Fibroblast of the aortic adventitia (primary cell): ENCODE data around the gene TEAD1. TPM values are rescaled to one million over a fixed set of nuclear protein-coding genes. Genes with fewer than 3 reads are reported as not detected.

Experiments
- DNase-seq: peaks from one replicate; pipeline ENCODE4 v3.0.0-alpha.2; 2010; ENCODE audit warnings: low read depth
- H3K4me3 ChIP-seq: 2 replicates; pipeline ENCODE4 v1.5.1; 2011; ENCODE audit warnings: low read depth, mild to moderate bottlenecking, control low read depth, low read length, moderate library complexity
- total RNA-seq: library from RNA; depleted of rRNA; stranded (reverse); fragments of >200 nt; gene quantifications from 2 replicates; pipeline ENCODE4 v1.2.3, GENCODE V29; 2012; ENCODE audit warnings: low replicate concordance
- TF ChIP-seq, protein P1 (sequence below): IDR thresholded peaks from 2 replicates; pipeline ENCODE4 v1.5.1; 2011; ENCODE audit warnings: mild to moderate bottlenecking, low read length, control low read depth, inconsistent platforms; ENCODE audit not compliant: insufficient read depth

Gene TEAD1
- total RNA-seq, 1 donor, result 117 TPM

DNA sequence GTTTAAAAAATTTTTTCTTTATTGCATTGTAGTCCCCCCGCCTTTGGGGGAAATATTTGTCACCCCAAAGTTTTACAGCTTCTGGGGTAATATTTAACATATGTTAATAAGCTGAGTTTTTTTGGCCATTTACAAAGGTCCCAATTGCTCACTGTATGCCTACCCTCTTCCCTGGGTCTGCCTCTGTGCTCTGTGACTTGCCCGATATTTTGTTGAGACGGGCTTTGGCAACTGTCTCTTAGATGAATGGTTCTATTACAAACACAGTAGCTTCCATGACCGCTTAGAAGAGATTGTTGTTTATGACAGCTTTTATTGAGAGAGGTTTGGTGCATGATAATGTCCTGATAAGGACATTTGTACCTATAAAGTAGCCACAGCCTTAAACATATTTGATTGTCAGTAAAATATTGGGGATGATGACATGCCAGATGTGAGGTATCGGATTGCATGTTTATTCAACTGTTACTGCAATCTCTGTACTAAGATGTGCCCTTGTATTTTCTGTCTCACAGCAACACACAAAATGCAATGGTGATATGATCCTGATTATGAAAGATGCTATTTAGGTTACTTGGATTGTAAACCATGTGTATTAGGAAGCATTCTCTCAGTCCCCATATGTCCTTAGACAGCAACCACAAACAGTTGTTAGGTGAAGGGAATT lies 103.1 kb downstream of the TEAD1 start:
- TF ChIP-seq, protein P1, sequence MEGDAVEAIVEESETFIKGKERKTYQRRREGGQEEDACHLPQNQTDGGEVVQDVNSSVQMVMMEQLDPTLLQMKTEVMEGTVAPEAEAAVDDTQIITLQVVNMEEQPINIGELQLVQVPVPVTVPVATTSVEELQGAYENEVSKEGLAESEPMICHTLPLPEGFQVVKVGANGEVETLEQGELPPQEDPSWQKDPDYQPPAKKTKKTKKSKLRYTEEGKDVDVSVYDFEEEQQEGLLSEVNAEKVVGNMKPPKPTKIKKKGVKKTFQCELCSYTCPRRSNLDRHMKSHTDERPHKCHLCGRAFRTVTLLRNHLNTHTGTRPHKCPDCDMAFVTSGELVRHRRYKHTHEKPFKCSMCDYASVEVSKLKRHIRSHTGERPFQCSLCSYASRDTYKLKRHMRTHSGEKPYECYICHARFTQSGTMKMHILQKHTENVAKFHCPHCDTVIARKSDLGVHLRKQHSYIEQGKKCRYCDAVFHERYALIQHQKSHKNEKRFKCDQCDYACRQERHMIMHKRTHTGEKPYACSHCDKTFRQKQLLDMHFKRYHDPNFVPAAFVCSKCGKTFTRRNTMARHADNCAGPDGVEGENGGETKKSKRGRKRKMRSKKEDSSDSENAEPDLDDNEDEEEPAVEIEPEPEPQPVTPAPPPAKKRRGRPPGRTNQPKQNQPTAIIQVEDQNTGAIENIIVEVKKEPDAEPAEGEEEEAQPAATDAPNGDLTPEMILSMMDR, result no peak
- peak; percentile 36 for DNase-seq
- no peak overlapping the region for H3K4me3 ChIP-seq

GRCh38 chr11:12778240-12778905 lies 104.2 kb downstream of the TEAD1 start:
- H3K4me3 ChIP-seq, result no peak overlapping the region
- DNase-seq, result no peak
- TF ChIP-seq, protein P1, result no peak

DNA sequence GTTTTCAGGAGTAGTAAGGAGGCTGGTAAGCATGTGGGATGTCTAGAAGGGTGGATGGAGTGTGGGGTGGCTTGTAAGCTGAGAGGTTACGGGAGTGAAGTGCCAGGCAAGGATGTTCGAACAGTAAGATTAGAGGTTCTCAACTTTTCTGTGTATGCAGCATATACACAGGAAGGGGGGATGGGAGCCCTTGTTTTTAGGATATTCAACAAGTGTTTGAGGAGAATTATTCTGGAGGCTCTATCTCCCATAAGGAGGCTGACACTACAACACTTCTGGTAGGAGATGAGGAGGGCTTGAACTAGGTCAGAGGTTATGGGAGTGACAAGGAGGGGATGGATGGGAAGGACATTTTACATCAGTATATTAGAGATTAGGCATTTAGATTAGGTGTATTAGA lies 109.5 kb downstream of the TEAD1 start:
- no peak overlapping the region for H3K4me3 ChIP-seq
- TF ChIP-seq, protein P1, result no peak
- DNase-seq, result no peak

GRCh38 chr11:12784445-12784844 lies 110.2 kb downstream of the TEAD1 start:
- H3K4me3 ChIP-seq, result no peak overlapping the region
- TF ChIP-seq, protein P1, result no peak
- no peak for DNase-seq

- H3K4me3 ChIP-seq, result no peak overlapping the region
- DNase-seq, result no peak
- TF ChIP-seq, protein P1, result no peak
Observed at GRCh38 chr11:12784987-12785386, 110.8 kb downstream of the TEAD1 start.

DNA sequence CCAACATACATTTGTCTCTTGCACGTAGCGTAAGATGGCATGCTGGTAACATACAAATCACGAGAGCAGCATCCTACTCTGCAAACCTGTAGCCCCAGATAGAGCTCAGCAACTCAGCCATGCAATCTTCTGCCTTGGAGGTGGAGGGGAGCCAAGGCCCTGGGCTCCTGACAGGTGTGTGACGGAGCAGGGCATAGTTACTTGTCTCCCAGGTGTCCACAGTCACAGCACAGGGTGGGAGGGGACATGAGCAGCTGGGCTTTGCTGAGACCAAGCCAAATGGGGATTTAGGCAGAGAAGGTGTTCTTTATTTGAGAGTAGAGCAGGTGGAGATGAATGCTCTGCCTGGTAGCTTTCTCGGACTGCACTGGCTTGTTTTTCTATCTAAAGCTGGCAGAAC lies 111.7 kb downstream of the TEAD1 start:
- no peak for DNase-seq
- H3K4me3 ChIP-seq, result no peak overlapping the region
- TF ChIP-seq, protein P1, result no peak

DNA sequence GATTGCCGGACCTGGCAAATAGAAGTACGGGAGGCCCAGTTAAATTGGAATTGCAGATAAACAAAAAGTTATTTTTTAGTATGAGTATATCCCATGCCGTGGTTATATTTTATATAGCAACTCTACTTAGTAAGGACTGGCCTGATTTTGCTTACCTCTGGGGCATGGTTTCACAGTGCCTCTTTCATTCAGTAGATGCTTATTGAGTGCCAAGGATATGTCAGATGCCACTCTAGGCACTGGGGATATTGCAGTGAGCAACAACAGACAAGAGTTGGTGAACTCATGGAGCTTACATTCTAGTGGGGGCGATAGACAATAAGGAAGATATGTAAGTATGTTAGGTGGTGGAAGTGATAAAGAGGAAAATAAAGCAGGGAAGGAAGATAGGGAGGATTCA lies 112.2 kb downstream of the TEAD1 start:
- no peak overlapping the region for H3K4me3 ChIP-seq
- TF ChIP-seq, protein P1, result no peak
- DNase-seq, result no peak
